B cell (primary cell): ENCODE measurements around the gene ALKBH4. TPM values are rescaled to one million over a fixed set of nuclear protein-coding genes. Genes with fewer than 3 reads are reported as not detected.
"Not testable (repeated sequence)": the region's sequence is repeated elsewhere in the genome, so short reads cannot be mapped to it uniquely, and the experiment has no call there.

Experiments
- ATAC-seq: fragments of 200-7000 bp; cut with Tn5 transposase; one replicate; pipeline ENCODE4 v1.10.0; 2021; ENCODE audit warnings: low read depth, mild to moderate bottlenecking, moderate number of reproducible peaks, moderate library complexity
- CTCF ChIA-PET: fragments of 350-600 bp; sonication (Branson Sonifier 250); formaldehyde crosslinking; loops from one replicate; lab custom pipeline; 2021; ENCODE audit warnings: antibody characterized with exemption, inconsistent platforms; lab: Charles Lee
- POLR2A ChIA-PET: fragments of 350-600 bp; sonication (Branson Sonifier 250); formaldehyde crosslinking; loops from one replicate; lab custom pipeline; 2021; ENCODE audit warnings: antibody characterized with exemption; lab: Charles Lee
- DNase-seq: peaks from one replicate; pipeline ENCODE4 v3.0.0; 2013
- H2AFZ ChIP-seq: 2 replicates; pipeline ENCODE4 v1.6.1; 2012; ENCODE audit warnings: mild to moderate bottlenecking, low read depth, low read length; ENCODE audit not compliant: insufficient read depth, poor library complexity, severe bottlenecking
- H3K27ac ChIP-seq, 2 donors: 1 replicate in 1 of 2; 2 replicates in 1 of 2; pipeline ENCODE4 v1.5.1; 2012 to 2013; ENCODE audit warnings: low read length in 2 of 2, mild to moderate bottlenecking in 2 of 2, moderate library complexity in 1 of 2
- H3K27me3 ChIP-seq, 4 experiments: fragments of 200-600 bp in 1 of 4; sonication (generic) in 1 of 4; replicated peaks in 1 of 4; 1 replicate in 2 of 4; 2 replicates in 2 of 4; pipeline versions ENCODE4 v1.6.1 to v1.7.0; 2013 to 2016; ENCODE audit warnings: low read length in 3 of 4, mild to moderate bottlenecking in 2 of 4, mixed read lengths in 1 of 4, moderate library complexity in 1 of 4; ENCODE audit not compliant: insufficient read depth in 4 of 4, control insufficient read depth in 3 of 4; ENCODE audit errors: control extremely low read depth in 1 of 4
- H3K36me3 ChIP-seq, 2 experiments: replicated peaks in 1 of 2; 1 replicate in 1 of 2; 2 replicates in 1 of 2; pipeline versions ENCODE4 v1.6.1 to v1.7.1; 2013; ENCODE audit warnings: low read length in 1 of 2; ENCODE audit not compliant: insufficient read depth in 2 of 2, control insufficient read depth in 1 of 2; ENCODE audit errors: control extremely low read depth in 1 of 2, extremely low read depth in 1 of 2
- H3K4me1 ChIP-seq, 2 donors: fragments of 200-600 bp in 1 of 2; sonication (generic) in 1 of 2; 1 replicate in 1 of 2; 2 replicates in 1 of 2; pipeline versions ENCODE4 v1.5.1 to v1.6.1; 2013 to 2017; ENCODE audit warnings: low read length in 2 of 2; ENCODE audit not compliant: control insufficient read depth in 2 of 2, insufficient read depth in 2 of 2
- H3K4me2 ChIP-seq: replicated peaks from 2 replicates; pipeline ENCODE3; 2012; ENCODE audit warnings: mild to moderate bottlenecking, low read depth, low read length; ENCODE audit not compliant: poor library complexity, severe bottlenecking
- H3K4me3 ChIP-seq, 5 experiments: fragments of 200-600 bp in 1 of 5; sonication (generic) in 1 of 5; 1 replicate in 3 of 5; 2 replicates in 2 of 5; pipeline versions ENCODE4 v1.5.1 to v1.7.0; 2011 to 2016; ENCODE audit warnings: low read length in 4 of 5, mild to moderate bottlenecking in 4 of 5, low read depth in 2 of 5, control low read depth in 1 of 5, moderate library complexity in 1 of 5; ENCODE audit not compliant: insufficient read depth in 1 of 5; ENCODE audit errors: control extremely low read depth in 1 of 5, extremely low read depth in 1 of 5
- H3K79me2 ChIP-seq: fragments of 200-600 bp; sonication (generic); one replicate; pipeline ENCODE4 v1.6.0; 2016; ENCODE audit warnings: low read length; ENCODE audit not compliant: control insufficient read depth, insufficient read depth
- H3K9ac ChIP-seq: fragments of 200-600 bp; sonication (generic); 2 replicates; pipeline ENCODE4 v1.6.1; 2017; ENCODE audit warnings: mild to moderate bottlenecking, low read length, moderate library complexity
- H3K9me3 ChIP-seq, 3 donors: one replicate each; pipeline versions ENCODE4 v1.6.1 to v1.7.1; 2013; ENCODE audit warnings: low read length in 2 of 3; ENCODE audit not compliant: control insufficient read depth in 2 of 3, insufficient read depth in 1 of 3; ENCODE audit errors: control extremely low read depth in 1 of 3
- H4K20me1 ChIP-seq: 2 replicates; pipeline ENCODE4 v1.6.0; 2012; ENCODE audit warnings: mild to moderate bottlenecking, low read length; ENCODE audit not compliant: insufficient read depth, control insufficient read depth, poor library complexity, severe bottlenecking
- H3K27ac Mint-ChIP-seq: one replicate; pipeline ENCODE4 v1.8.0; 2021; ENCODE audit warnings: mixed read lengths
- H3K27me3 Mint-ChIP-seq: one replicate; pipeline ENCODE4 v1.8.0; 2021; ENCODE audit warnings: mixed read lengths
- H3K4me1 Mint-ChIP-seq: one replicate; pipeline ENCODE4 v1.8.0; 2021; ENCODE audit warnings: mixed read lengths
- H3K4me3 Mint-ChIP-seq: one replicate; pipeline ENCODE4 v1.8.0; 2021; ENCODE audit warnings: mixed read lengths
- H3K9me3 Mint-ChIP-seq: one replicate; pipeline ENCODE4 v1.8.0; 2022; ENCODE audit warnings: mixed read lengths; ENCODE audit not compliant: insufficient read depth
- CTCF ChIP-seq: fragments of 200-600 bp; IDR thresholded peaks from one replicate; pipeline ENCODE4 v1.8.0; 2022; ENCODE audit warnings: antibody characterized with exemption, mild to moderate bottlenecking
- EZH2 ChIP-seq: IDR thresholded peaks from 2 replicates; pipeline ENCODE4 v1.6.1; 2012; ENCODE audit warnings: borderline replicate concordance, low read depth, mild to moderate bottlenecking, moderate library complexity, low read length; ENCODE audit not compliant: insufficient read depth, poor library complexity, severe bottlenecking
- WGBS: methylation state at CpG from one replicate; pipeline ENCODE4 v1.1.5; 2013; ENCODE audit warnings: missing lambda C conversion rate; ENCODE audit not compliant: insufficient coverage; 5-methylcytosine and 5-hydroxymethylcytosine counted together
- intact Hi-C: fragments of 100-400 bp; cut with micrococcal nuclease; formaldehyde crosslinking; loops from one replicate; pipeline ENCODE4 v1.10.0; 2022
- polyA plus RNA-seq: library from polyadenylated mRNA; depleted of rRNA; stranded (reverse); fragments of >200 nt; gene quantifications from 2 replicates; pipeline ENCODE4 v1.2.3, GENCODE V29; 2012
- total RNA-seq, 2 donors: library from RNA; stranded (reverse); fragments of 120-200 nt in 1 of 2; gene quantifications; 1 replicate in 1 of 2; 2 replicates in 1 of 2; pipeline versions ENCODE4 v1.2.3 to v1.2.4, GENCODE V29; 2013 to 2022

ALKBH4 gene
- total and polyA plus RNA-seq, 2 donors (not counting 1 experiment from before 2014, with no cell fraction given) = 6.2 to 8.6 TPM

DNA sequence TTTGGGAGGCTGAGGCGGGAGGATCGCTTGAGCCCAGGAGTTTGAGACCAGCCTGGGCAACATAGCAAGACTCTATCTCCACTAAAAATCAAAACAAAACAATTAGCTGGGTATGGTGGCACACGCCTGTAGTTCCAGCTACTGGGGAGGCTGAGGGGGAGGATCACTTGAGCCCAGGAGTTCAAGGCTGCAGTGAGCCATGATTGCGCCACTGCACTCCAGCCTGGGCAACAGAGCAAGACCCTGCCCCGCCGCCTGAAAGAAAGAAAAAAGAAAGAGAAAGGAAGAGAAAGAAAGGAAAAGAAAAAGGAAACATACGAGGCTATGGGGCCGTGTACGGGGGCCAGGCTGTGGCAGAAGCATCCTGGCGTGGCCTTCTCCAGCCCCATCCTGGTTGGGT lies 9.7 kb downstream of the ALKBH4 start:
- ChIA-PET CTCF (interaction anchor here (46.3 kb wide), 1 partner anchor 44 kb away, joined by 1182 read pairs; no protein-coding TSS in a partner anchor), POLR2A (interaction anchor here (0.6 to 0.9 kb wide), 2 partner anchors 10 to 14 kb away, joined by 4 read pairs; no protein-coding TSS in a partner anchor)
- Histone ChIP-seq H3K36me3 (peaks cover 1 to 34% of the 10 kb centered on the region in 2 experiments), H4K20me1 (peaks cover 42% of the 10 kb centered on the region), H3K79me2 (peaks cover 35% of the 10 kb centered on the region)
- H3K27me3 ChIP-seq, H3K9ac ChIP-seq, H3K4me3 ChIP-seq, intact Hi-C loops, H3K27ac ChIP-seq, H3K4me1 ChIP-seq, H2AFZ ChIP-seq, H3K4me3 Mint-ChIP-seq, H3K27me3 Mint-ChIP-seq, DNase-seq, H3K9me3 ChIP-seq, H3K4me2 ChIP-seq, ATAC-seq, H3K9me3 Mint-ChIP-seq: not testable (repeated sequence)
- peak overlapping the region; percentile 35 for H3K27ac Mint-ChIP-seq
- peaks cover 10% of the 10 kb centered on the region for H3K4me1 Mint-ChIP-seq
- 95% methylated on average over 8 of the region's 10 CpGs for WGBS

GRCh38 chr7:102454468-102454867 lies 10.2 kb downstream of the ALKBH4 start:
- Histone ChIP-seq H3K4me2 (no peak overlapping the region), H3K36me3 (peaks cover 1 to 34% of the 10 kb centered on the region in 2 experiments), H4K20me1 (peaks cover 42% of the 10 kb centered on the region), H3K27ac (no peak overlapping the region), H3K27me3 (no peaks in the 10 kb centered on the region), H3K4me3 (no peak overlapping the region), H2AFZ (no peak overlapping the region), H3K9me3 (no peaks in the 10 kb centered on the region), H3K4me1 (peaks cover 5 to 8% of the 10 kb centered on the region in 2 donors), H3K9ac (no peak overlapping the region), H3K79me2 (peaks cover 34% of the 10 kb centered on the region)
- no peak for TF ChIP-seq CTCF
- TF ChIP-seq EZH2 = no peak
- intact Hi-C loops = no loop called here
- 78% methylated on average over 11 of the region's 12 CpGs for WGBS
- Mint-ChIP-seq H3K4me1 (peaks cover 10% of the 10 kb centered on the region), H3K27ac (no peak overlapping the region), H3K4me3 (no peak overlapping the region), H3K9me3 (no peaks in the 10 kb centered on the region), H3K27me3 (no peaks in the 10 kb centered on the region)
- ChIA-PET CTCF (interaction anchor here (0.6 to 46.3 kb wide), 2 partner anchors 17 to 43 kb away, joined by 3 to 1182 read pairs; no protein-coding TSS in a partner anchor), POLR2A (interaction anchor here (0.6 to 1.0 kb wide), 3 partner anchors 10 to 39 kb away, joined by 3 to 4 read pairs (median 4); no protein-coding TSS in a partner anchor)
- DNase-seq (no peak), ATAC-seq (no peak)
